Activated gamma-delta T cell treated with anti-CD3 and anti-CD28 coated beads, Interleukin-2, amount 50 U/mL, for 16 hours (primary cell): ENCODE results near the gene GDPD3.
"Not testable (repeated sequence)": the region's sequence is repeated elsewhere in the genome, so short reads cannot be mapped to it uniquely, and the experiment has no call there.

Experiments used
- DNase-seq: peaks from one replicate; pipeline ENCODE4 v3.0.0-alpha.2; 2020; ENCODE audit warnings: low read depth

GDPD3 gene

DNA sequence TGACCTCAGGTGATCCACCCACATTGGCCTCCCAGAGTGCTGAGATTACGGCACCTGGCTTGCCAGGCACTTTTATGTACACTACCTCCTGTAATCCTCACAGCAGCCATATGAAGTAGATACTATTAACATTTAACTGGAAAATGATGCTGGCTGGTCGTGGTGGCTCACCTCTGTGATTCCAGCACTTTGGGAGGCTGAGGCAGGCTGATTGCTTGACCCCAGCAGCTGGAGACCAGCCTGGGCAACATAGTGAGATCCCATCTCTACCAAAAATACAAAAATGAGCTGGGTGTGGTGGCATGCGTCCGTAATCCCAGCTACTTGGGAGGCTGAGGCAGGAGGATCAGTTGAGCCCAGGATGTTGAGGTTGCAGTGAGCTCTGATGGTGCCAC, 11.6 kb upstream of the GDPD3 start:
- no peak for DNase-seq

DNA sequence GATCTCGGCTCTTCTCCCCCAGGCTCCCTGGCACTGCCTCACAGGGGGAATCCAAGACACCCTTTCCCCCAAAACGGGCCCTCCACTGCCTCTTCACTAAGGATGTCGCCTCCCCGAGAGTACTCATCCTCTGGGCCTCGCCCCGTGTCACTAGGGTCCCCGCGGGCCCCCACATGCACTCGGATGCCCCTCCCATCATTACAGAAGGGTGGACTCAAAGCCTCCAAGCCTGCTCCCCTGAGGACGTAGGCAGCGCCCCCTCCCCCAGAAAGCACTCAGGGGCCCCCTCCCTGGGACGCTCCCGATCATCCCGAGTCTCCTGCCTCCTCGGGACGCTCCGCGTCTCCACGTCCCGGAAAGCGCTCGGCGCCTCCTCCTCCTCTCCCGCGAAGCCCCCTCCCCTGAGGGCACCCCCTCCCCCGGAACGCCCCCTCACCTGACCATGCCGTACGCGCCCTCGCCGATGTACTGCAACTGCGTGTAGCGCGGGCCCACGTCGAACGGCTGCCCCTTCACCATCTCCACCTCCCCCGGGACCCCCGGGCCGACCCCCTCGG, 9.3 kb upstream of the GDPD3 start:
- DNase-seq = no peak

DNA sequence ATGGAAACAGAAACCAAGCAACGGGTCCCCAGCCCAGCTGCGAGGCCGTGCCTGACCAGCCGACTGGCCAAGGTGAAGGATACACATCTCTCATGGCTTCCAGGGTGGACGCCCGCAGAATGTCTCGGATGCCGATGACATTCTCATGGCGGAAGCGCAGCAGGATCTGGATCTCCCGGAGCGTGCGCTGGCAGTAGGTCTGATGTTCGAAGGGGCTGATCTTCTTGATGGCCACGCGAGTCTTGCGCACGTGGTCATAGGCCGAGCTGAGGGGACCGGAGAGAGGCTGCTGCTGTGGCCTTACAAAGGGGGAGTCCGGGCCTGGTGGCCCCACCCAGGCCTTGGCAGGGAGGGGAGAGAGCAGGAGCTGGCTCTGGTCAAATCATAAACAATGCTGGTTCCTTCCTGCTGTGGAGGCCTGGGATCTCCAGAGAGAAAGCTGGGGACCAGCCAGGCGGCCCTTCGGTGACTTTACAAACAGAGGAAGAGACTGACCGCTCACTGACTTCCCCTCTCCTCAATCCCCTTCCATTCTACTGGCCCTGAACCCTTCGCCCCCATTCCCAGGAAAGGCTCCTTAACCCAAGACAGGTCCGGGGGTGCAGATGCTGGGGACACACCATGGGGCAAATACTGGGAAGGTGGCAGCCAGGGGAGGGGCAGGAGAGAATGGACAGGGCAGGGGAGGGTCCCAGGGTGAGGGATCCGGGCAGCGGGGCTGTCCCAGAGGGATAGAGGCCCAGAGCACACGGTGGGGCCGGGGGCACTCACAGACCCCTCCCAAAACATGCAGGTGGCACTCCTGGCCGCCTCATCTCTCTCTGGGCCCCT, 8.6 kb upstream of the GDPD3 start:
- no peak for DNase-seq

DNA sequence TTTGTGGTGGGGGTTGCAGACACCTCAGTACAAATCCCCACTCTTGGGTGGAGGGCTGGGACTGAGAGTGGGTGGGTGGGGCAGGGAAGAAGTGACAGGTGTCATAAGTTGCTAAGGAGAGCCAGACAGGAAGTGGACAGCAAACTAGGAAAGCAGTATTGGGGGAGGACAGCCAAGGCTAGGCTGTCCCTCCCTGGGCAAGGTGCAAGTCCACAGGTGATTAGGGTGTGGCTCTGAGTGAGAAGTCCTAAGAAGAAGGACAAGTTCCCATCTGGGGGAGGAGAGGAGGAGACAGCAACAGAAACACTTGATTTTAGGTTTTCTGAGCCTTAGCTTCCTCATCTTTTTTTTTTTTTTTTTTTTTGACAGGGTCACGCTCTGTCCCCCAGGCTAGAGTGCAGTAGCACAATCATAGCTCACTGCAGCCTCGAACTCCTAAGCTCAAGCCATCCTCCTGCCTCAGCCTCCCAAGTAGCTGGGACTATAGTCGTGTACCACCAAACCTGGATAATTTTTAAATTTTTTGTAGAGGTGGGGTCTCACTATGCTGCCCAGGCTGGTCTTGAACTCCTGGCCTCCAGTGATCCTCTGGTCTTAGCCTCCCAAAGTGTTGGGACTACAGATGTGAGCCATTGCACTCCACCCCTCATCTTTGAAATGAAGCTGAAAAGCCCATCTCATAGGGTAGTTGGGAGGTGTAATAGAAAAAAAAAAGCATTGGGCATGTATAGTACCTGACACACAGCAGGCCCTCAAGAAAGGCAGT, 7.2 kb upstream of the GDPD3 start:
- DNase-seq = no peak

DNA sequence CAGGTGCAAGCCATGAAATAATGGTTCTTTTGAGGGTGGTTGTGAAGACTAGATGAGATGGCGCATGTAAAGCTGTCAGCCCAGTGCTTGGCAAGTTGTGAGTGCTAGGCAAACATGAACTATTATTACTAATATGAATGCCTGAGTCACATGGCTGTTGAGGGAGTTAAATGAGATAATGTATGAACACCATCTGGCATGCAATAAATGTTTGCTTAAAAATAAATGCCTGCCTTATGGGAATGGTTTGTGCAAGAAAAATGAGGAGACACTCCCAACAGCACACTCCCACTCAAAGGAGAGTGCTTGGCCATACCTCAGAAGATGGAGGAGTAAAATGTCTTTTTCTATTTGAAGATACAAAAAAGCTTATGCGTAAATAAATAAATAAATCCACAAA, 6.1 kb upstream of the GDPD3 start:
- DNase-seq = no peak

DNA sequence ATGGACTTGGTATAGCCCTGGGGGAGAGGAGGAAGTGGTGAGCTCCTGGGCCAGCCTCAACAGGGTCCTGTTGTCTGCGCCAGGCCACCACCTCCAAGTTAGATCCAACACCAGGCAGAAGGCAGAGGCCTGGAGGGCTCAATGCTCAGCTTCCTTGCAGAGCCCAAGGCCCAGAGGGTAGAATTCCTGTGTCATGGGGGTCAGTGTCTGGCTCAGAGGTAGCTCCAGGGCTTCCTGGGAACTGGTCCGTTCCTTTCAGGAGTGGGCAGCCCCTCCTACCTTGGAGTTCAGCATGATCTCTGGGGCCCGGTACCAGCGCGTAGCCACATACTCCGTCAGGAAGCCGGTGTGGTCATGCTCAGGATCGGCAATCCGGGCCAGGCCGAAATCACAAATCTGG, 4.4 kb upstream of the GDPD3 start:
- DNase-seq = no peak

DNA sequence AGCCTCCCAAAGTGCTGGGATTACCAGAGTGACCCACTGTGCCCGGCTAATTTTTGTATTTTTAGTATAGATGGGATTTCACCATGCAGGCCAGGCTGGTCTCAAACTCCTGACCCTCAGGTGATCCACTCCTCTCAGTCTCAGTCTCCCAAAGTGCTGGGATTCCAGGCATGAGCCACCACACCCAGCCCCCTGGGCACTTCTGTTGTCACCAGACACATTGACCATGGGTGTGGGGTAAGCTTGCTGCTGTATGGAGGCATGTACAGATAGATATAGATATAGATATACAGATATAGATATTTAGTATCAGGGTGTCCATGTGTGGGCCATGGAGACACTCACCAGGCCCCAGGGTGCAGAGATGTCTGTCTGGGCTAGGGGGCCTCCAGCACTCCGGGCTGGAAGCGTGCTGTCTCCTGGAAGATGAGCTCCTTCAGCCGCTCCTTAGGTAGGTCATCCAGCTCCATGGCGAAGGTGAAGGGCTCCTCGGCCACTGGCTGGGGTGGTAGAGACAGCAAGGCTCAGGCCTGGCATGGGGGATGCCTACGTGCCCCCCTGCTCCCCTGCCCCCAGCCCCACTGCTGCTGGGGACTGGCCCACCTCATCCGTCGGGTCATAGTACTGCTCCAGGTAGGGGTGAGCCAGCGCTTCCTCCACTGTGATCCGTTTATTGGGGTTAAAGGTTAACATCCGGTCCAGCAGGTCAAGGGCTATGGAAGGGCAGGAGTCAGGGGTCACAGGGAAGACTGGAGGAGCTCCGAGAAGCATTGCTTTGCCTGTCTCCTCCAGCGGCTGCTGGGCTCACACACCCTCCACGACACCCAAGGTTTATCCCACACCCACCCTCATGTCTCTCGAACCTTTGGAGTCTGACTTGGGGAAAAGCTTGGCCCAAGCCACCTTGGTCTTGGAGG, 3.2 kb upstream of the GDPD3 start:
- DNase-seq = no peak

DNA sequence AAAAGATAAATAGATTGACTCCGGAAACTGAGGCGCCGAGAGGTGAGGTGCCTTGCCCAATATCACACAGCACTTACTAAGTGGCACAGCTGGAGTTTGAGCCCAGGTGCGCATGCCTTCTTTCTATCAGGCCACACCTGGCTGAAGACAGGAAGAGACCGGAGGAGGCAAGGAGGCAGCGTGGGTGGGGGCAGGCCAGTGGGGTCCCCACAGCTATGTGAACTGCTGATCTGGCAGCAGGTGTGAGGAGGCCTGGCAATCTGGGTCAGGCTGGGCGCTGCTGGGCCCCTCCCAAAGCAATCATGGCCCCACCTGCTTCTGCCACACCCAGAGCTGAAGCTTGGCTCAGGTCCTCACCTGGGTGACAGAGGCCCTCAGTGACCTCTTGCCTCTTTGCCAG, 1.9 kb upstream of the GDPD3 start:
- DNase-seq = no peak

DNA sequence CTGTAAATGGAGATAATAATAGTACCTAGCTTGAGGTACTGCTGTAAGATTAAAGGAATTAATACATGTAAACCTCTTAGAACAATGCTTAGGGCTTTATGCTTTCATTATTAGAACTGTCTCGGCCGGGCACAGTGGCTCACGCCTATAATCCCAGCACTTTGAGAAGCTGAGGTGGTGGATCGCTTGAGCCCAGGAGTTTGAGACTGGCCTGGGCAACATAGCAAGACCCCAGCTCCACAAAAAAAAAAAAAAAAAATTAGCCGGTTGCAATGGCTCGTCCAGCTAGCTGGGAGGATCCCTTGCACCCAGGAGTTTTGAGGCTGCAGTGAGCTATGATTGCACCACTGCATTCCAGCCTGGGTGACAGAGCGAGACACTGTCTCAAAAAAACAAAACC, 1.5 kb upstream of the GDPD3 start:
- not testable (repeated sequence) for DNase-seq

DNA sequence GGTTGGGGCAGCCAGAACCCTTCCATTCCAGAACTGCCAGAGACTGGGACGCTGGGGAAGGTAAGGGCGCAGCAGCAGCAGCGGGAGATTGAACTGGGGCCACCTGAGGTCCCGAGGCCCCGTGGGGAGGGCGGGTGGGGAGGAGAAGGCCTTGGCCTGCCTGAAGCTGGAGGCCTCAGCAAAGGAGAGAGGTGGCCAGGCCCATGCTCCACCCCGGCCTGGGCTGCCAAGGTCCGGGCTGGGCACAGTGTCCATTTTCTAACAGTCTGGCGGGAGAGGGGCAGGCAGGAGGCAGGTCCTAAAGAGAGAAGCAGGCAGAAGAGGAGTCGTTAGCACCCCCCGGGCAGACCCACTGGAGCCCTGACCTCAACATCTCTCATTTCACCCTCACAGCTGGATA, 1.1 kb upstream of the GDPD3 start:
- DNase-seq = no peak

DNA sequence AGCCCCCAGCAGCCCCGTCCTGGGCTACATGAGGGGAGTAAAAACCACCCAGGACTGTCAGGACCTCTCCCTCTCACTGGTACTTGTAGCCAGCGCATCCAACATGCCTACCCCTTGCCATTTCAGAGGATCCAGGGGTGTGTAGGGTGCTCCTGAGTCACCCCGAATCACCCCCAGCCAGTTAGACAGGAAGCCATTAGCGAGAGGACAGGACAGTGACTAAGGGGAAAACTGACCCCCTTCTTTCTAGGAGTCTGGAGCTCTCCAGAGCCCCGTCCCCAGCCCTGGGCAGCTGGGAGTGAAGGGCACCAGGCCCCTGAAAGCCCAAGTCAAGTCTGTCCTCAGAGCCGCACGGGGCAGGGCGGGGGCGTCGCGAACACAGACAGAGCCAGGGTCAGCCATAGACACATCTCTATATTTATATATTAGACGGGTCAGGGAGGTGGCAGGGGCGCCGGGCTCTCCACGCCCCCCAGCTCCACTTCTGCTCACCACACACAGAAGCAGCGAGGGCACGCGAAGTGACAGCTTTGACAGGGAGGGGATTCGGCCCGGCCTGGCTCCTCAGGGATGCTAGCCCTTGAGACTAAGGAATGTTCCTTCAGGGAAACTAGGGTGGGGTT, 485 bp upstream of the GDPD3 start:
- DNase-seq = no peak

DNA sequence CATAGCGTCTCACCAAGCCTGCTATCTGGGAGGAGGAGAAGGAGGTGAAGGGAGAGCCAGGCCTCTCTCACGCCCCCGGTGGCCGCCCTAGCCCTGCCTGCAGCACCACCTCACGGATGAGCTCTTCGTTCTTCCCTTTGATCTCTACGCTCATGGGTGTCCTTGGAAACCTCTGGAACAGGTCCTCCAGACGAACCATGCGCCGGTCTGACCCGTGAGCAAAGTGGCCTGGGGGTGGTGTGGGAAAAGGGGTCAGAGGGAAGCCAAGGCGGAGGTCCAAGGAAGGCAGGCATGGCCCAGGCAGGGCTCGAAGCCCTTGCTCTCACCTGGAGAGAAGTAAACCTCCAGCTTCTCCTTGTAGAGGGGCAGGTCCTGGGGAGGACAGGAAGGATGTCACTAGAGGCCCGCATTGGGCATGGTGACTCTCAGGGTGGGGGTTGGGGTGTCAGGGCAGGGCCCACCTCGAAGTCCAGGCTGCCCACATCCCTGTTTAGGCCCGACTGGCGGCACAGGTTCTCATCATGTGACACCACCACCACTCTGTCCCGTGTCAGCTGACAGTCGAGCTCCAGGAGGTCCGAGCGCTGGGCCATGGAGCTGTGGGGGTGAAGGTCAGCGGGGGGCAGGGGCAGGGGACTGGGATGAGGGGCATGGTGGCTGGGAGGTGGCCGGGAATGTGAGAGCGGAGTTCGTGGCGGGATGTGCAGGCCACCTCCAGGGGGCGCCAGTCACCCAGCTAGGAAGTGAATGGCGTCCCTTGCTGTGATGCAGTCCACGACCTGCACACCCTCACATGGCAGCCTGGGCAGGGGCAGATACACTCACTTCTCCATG, 923 bp downstream of the GDPD3 start:
- peak; percentile 27 for DNase-seq

DNA sequence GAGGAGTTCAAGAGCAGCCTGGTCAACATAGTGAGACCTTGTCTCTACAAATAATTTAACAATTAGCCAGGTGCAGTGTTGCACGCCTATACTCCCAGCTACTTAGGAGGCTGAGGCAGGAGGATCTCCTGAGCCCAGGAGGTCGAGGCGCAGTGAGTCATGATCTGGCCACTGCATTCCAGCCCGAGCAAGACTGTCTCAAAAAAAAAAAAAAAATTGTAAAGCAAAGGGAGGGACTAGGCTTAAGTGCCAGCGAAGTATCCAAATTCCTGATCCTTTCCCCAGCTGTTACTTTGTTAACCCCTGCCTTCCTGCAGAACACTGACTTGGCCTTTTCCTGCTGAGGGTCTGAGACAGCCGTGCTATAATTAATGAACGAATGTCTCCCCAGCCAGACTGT, 2.7 kb downstream of the GDPD3 start:
- DNase-seq = no peak

DNA sequence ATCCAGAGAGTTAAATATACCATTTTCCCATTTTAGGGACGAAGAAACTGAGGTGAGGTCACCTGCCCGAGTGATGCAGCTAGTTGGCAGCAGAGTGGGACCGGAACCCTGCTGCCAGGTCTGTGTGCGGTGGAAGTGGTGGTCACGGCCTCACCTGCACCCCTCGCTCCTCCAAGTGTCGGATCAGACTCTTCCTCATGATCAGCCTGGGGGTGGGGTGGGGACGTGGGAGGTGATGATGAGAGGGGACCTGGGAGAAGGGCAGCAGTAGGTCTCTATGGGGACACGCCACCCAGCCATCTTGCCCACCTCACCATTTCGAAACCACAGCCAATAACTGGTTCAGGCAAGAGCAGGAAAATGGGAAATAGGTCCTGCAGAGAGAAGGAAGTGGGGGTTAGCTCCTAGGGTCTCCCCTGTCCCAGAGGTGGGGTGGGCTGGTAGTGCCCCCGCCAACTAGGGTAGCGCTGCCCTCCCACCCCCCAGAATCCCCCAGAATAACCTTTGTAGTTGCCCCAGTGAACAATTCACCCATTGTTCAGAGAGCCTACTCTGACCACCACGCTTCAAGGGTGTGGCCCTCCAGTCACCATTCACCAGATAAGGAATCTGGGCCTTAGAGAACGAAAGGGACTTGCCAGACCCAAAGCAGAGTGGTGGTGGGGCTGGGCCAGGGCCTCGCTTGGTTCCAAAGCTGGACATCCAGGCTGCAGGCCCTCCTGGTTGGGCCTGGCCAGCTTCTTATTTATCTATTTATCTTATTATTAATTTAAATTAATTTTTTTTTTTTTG, 5.1 kb downstream of the GDPD3 start:
- DNase-seq = no peak

DNA sequence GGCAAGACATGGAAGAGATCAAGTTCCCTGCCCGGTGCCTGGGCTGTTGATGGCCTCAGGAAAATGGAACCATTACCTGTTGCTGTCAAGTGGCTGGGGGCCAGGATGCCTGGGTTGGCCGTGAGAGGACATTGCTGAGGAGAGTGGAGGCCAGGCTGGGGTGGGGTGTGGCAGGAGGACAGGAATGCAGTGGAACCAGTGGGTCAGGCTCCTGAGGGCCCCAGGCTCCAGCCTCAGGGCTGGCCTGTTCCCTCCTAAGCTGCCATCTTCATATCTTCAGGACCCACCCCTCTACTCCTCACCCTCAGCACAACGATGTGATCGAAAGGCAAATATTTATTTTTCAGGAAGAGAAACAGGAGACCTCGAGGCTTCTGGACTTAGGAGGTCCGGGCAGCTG, 8.8 kb downstream of the GDPD3 start:
- no peak for DNase-seq

DNA sequence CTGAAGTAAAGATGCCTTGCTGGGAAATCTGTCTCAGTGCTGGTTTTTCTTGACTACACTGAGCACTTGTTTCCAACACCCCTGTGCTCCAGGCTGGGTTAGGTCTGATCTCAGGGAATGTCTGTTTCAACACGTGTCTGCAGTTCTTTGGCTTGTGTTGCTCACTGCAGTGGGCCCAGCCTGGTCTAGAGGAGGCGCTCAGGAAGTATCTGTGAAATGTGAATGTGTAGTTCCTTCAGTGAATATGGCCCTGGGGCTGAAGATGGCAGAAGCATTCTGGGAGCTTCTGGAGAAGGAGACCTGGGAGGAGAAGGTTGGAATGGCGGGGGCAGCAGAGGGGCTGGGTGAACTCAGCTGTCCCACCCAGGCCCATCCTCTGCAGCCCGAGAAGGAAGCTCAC, 9.2 kb downstream of the GDPD3 start:
- DNase-seq = no peak

DNA sequence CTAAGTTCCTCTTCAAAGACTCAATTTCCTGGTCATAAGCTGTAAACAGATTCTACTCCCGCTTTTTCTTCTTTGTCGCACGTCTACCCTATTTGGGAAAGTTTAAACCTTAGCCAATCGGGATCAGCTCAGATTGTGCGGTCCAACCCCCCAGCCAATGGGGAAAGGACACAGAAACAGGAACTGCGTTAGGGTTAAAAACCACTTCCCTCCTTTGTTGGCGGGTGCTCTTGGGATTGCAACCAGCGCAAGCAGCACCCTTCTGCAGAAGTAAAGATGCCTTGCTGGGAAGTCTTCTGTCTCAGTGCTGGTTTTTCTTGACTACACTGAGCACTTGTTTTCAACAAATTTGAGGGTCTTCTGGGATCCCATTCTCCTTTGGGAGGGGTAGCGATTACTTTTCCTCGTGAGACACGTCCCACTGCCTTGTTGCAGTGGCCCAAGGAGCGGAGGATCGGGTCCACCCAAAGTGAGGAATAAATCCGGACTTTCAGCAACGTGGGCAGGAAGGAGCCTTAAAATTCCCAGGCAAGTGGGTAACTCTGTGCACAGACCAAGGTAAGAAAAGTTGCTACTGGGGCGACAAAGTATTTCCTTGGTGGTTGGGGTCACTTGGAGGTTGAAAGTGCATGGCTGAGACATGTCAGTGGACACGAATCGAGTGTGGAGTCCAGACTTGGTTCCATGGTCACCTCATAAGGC, 16.3 kb downstream of the GDPD3 start:
- DNase-seq = no peak

DNA sequence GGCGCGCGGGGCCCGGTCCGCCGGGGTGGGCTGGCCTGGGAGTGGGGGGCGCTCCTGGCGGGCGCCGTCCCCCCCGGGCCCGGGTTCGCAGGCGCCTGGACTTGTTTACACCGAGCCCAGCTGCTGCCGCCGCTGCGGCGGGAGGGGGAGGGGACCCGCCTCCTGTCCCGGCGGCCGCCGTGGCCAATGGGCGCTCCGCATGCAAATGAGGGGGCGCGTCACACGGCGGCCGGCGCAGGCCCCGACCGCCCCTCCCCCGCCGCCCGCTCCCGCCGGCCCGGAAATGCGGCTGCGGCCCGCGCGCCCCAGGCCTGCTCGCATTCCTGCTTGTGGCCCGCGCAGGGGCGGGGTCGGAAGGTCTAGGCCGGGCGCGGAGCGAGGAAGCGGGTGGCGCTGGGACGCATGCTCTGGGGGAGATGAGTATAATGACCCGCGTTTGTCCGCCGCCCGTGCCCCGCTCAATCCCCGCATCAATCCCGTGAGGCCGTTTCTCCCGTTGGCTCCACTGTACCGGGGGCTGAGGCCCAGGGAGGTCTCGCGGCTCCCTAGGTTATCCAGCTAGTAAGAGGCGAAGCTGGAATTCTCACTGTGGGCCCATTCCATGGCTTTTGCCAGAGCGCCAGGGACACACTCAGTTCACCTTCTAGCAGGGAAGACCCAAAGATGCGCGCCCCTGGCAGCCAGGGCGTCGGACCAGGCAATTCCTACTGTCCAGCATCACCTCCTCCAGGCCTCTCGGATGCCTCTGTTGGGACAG, 17.1 kb downstream of the GDPD3 start, which contains the start of gene YPEL3:
TSS of gene YPEL3 (minus strand) at position 109 of the 757 bp plus-strand sequence. CDS start 731 bp downstream, outside the sequence.
- peak; percentile 84 for DNase-seq
